NT2/D1 (cell line): ENCODE measurements around the gene CTXN1.

Experiments used
- SUZ12 ChIP-seq: IDR thresholded peaks from 2 replicates; pipeline ENCODE4 v1.6.1; 2011; ENCODE audit not compliant: insufficient read length, insufficient read depth; ENCODE audit errors: extremely low read depth
- YY1 ChIP-seq: IDR thresholded peaks from 2 replicates; pipeline ENCODE4 v1.6.1; 2011; ENCODE audit not compliant: insufficient read length, insufficient read depth
- ZNF274 ChIP-seq: IDR thresholded peaks from 2 replicates; pipeline ENCODE4 v1.6.1; 2011; ENCODE audit warnings: mild to moderate bottlenecking, low read depth, low read length

GRCh38 chr19:7919610-7920518, 6.1 kb downstream of the CTXN1 start, which contains the start of gene SNAPC2:
- TF ChIP-seq YY1 (no peak), SUZ12 (no peak), ZNF274 (no peak)
